IPS-NIHi11 (cell line): ENCODE results near the gene MAST4.

Experiments used
- DNase-seq: peaks from one replicate; pipeline ENCODE4 v3.0.0; 2012; ENCODE audit warnings: mixed read lengths, low spot score

Gene MAST4

GRCh38 chr5:67020096-67020615 lies 424.0 kb downstream of the MAST4 start:
- no peak for DNase-seq

- DNase-seq, result no peak
These were observed 424.8 kb downstream of the MAST4 start for GRCh38 chr5:67021031-67021430.

GRCh38 chr5:67021521-67021920 lies 425.3 kb downstream of the MAST4 start:
- DNase-seq, result no peak

- no peak for DNase-seq
These were observed 425.8 kb downstream of the MAST4 start for GRCh38 chr5:67021962-67022361.

GRCh38 chr5:67025457-67025856 lies 429.3 kb downstream of the MAST4 start:
- no peak for DNase-seq

- DNase-seq, result no peak
These were observed 430.1 kb downstream of the MAST4 start for GRCh38 chr5:67026278-67026677.

GRCh38 chr5:67027171-67027570 lies 431.0 kb downstream of the MAST4 start:
- DNase-seq, result no peak

- DNase-seq, result no peak
These were observed 432.2 kb downstream of the MAST4 start for GRCh38 chr5:67028371-67028770.

- no peak for DNase-seq
These were observed 432.7 kb downstream of the MAST4 start for GRCh38 chr5:67028941-67029340.

- DNase-seq, result no peak
These were observed 433.3 kb downstream of the MAST4 start for GRCh38 chr5:67029481-67029880.

- no peak for DNase-seq
These were observed 434.3 kb downstream of the MAST4 start for GRCh38 chr5:67030289-67031056.

GRCh38 chr5:67031057-67031443 lies 434.9 kb downstream of the MAST4 start:
- no peak for DNase-seq

GRCh38 chr5:67031692-67032091 lies 435.5 kb downstream of the MAST4 start:
- DNase-seq, result no peak

GRCh38 chr5:67032921-67033664 lies 436.9 kb downstream of the MAST4 start:
- DNase-seq, result no peak

- no peak for DNase-seq
These were observed 437.9 kb downstream of the MAST4 start for GRCh38 chr5:67033880-67034651.

GRCh38 chr5:67035098-67035740 lies 439.0 kb downstream of the MAST4 start:
- DNase-seq, result no peak

- DNase-seq, result no peak
These were observed 441.0 kb downstream of the MAST4 start for GRCh38 chr5:67037171-67037570.

GRCh38 chr5:67038817-67039603 lies 442.8 kb downstream of the MAST4 start:
- DNase-seq, result no peak

GRCh38 chr5:67042176-67043003 lies 446.2 kb downstream of the MAST4 start:
- DNase-seq, result no peak

GRCh38 chr5:67043796-67044511 lies 447.8 kb downstream of the MAST4 start:
- no peak for DNase-seq
